Astrocyte (in vitro differentiated cells and primary cell): ENCODE results near the gene ALPI.

Source experiments
- EZH2 ChIP-seq: IDR thresholded peaks from 2 replicates; pipeline ENCODE4 v1.6.1; 2012; ENCODE audit warnings: mild to moderate bottlenecking, low read length, inconsistent platforms; ENCODE audit not compliant: insufficient read depth
- TF ChIP-seq, protein P1 (sequence below): IDR thresholded peaks from 2 replicates; pipeline ENCODE4 v1.5.1; 2011; ENCODE audit warnings: low read depth, mild to moderate bottlenecking, inconsistent platforms, low read length, moderate library complexity; ENCODE audit not compliant: insufficient read depth

DNA sequence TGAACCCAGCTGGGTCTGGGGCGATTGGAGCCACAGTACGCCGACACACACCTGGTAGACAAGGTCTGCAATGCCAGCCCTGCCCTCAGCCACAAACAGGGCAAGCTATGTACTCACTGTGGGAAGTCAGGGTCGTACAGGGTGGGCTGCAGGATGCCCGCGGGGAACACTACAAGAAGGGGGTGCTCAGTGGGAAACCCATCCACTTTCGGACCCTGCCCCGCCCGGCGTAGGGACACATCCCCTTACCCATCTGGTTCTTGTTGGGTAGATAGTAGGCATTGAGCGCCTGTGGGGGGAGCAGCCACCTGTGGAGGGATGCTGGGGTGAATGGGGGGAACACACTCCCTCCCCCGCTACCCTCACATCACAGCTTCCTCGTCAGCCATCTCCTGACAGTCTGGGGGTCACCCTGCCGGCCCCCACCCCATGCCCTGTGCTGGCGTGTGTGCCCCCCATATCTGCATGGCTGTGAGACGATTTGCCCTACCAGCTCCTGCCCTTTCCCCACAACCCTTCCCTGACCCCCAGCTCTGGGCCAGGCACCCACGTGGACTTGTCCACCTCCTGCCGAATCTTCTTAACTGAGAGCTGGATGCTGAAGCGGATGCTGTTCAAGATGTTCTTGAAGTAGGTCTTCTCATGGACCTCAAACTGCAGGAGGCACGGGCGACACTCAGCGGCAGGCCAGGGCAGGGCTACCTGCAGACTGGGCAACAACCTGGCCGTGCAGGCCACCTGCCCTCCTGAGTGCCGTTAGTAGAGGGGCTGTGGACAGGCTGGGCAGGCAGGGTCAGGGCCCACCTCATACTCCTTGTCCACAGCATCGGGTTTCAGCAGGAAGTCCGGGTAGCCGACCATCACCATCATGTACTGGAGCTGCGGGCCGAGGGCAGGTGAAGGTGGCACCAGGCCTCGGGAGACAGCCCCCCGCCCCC lies 26.6 kb downstream of the ALPI start:
- TF ChIP-seq EZH2, result no peak
- TF ChIP-seq, protein P1, sequence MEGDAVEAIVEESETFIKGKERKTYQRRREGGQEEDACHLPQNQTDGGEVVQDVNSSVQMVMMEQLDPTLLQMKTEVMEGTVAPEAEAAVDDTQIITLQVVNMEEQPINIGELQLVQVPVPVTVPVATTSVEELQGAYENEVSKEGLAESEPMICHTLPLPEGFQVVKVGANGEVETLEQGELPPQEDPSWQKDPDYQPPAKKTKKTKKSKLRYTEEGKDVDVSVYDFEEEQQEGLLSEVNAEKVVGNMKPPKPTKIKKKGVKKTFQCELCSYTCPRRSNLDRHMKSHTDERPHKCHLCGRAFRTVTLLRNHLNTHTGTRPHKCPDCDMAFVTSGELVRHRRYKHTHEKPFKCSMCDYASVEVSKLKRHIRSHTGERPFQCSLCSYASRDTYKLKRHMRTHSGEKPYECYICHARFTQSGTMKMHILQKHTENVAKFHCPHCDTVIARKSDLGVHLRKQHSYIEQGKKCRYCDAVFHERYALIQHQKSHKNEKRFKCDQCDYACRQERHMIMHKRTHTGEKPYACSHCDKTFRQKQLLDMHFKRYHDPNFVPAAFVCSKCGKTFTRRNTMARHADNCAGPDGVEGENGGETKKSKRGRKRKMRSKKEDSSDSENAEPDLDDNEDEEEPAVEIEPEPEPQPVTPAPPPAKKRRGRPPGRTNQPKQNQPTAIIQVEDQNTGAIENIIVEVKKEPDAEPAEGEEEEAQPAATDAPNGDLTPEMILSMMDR, result no peak
